HG02759 (cell line): Measurements from ENCODE around the gene GRHPR.

Experiments used
- ATAC-seq: cut with Tn5 transposase; IDR thresholded peaks from one replicate; pipeline ENCODE4 v1.9.1; 2021; ENCODE audit warnings: mild to moderate bottlenecking, moderate library complexity; ENCODE audit not compliant: unreplicated experiment

GRHPR gene

GRCh38 chr9:37398464-37399025 lies 24.0 kb upstream of the GRHPR start:
- no peak for ATAC-seq

- ATAC-seq = no peak
Observed at GRCh38 chr9:37399336-37399735, 23.2 kb upstream of the GRHPR start.

- no peak for ATAC-seq
Observed at GRCh38 chr9:37404590-37404989, 17.9 kb upstream of the GRHPR start.

- ATAC-seq = no peak
Observed at GRCh38 chr9:37405350-37405749, 17.1 kb upstream of the GRHPR start.

- ATAC-seq = no peak
Observed at GRCh38 chr9:37405764-37406380, 16.6 kb upstream of the GRHPR start.

GRCh38 chr9:37406603-37407401 lies 15.7 kb upstream of the GRHPR start:
- ATAC-seq = no peak

GRCh38 chr9:37407468-37407867 lies 15.0 kb upstream of the GRHPR start:
- ATAC-seq = no peak

- ATAC-seq = peak; percentile 85
Observed at GRCh38 chr9:37408933-37409710, 13.4 kb upstream of the GRHPR start.

GRCh38 chr9:37410354-37410861 lies 12.1 kb upstream of the GRHPR start:
- ATAC-seq = no peak

- peak; percentile 28 for ATAC-seq
Observed at GRCh38 chr9:37410969-37411785, 11.3 kb upstream of the GRHPR start.

GRCh38 chr9:37412431-37413151 lies 9.9 kb upstream of the GRHPR start:
- ATAC-seq = no peak

- no peak for ATAC-seq
Observed at GRCh38 chr9:37413311-37413710, 9.2 kb upstream of the GRHPR start.

GRCh38 chr9:37414503-37414943 lies 8.0 kb upstream of the GRHPR start:
- no peak for ATAC-seq

GRCh38 chr9:37415011-37415719 lies 7.3 kb upstream of the GRHPR start:
- ATAC-seq = no peak

- no peak for ATAC-seq
Observed at GRCh38 chr9:37417252-37417803, 5.2 kb upstream of the GRHPR start.

GRCh38 chr9:37417857-37418618 lies 4.5 kb upstream of the GRHPR start:
- no peak for ATAC-seq

GRCh38 chr9:37419204-37419603 lies 3.3 kb upstream of the GRHPR start:
- ATAC-seq = no peak
